PC-3 (cell line): Measurements from ENCODE around the gene GPR42. TPM values are rescaled to one million over a fixed set of nuclear protein-coding genes. Genes with fewer than 3 reads are reported as not detected.

ENCODE experiments used
- ATAC-seq: fragments of 200-7000 bp; cut with Tn5 transposase; 2 replicates; pipeline ENCODE4 v1.9.1; 2020; ENCODE audit warnings: mild to moderate bottlenecking, moderate library complexity
- BruUV-seq: library from RNA; stranded (reverse); fragments of 400-500 nt; replicated peaks from 2 replicates; lab custom pipeline; 2021; lab: Mats Ljungman, UMichigan
- CTCF ChIA-PET: fragments of 300-600 bp; sonication (Branson Sonifier 250); formaldehyde crosslinking; loops from one replicate; lab custom pipeline; 2022; ENCODE audit warnings: antibody characterized with exemption; lab: Charles Lee
- POLR2A ChIA-PET: fragments of 300-600 bp; sonication (Branson Sonifier 250); formaldehyde crosslinking; loops from one replicate; lab custom pipeline; 2022; ENCODE audit warnings: antibody characterized with exemption; ENCODE audit not compliant: unreplicated experiment; lab: Charles Lee
- DNase-seq: peaks from one replicate; pipeline ENCODE4 v3.0.0-alpha.2; 2015
- H2AFZ ChIP-seq: fragments of 300-600 bp; sonication (generic); 2 replicates; pipeline ENCODE4 v1.6.0; 2016; ENCODE audit warnings: antibody characterized with exemption, low read length
- H3F3A ChIP-seq: fragments of 300-600 bp; sonication (generic); one replicate; pipeline ENCODE4 v1.6.0; 2017; ENCODE audit warnings: antibody characterized with exemption, low read length, control low read depth, mild to moderate bottlenecking; ENCODE audit not compliant: unreplicated experiment
- H3K27ac ChIP-seq: fragments of 300-600 bp; sonication (generic); 2 replicates; pipeline ENCODE4 v1.5.1; 2016; ENCODE audit warnings: mild to moderate bottlenecking, low read length
- H3K27me3 ChIP-seq: fragments of 300-600 bp; sonication (generic); 2 replicates; pipeline ENCODE4 v1.6.1; 2016; ENCODE audit warnings: low read length, mixed read lengths
- H3K36me3 ChIP-seq: fragments of 300-600 bp; sonication (generic); 2 replicates; pipeline ENCODE4 v1.6.1; 2016; ENCODE audit warnings: low read depth, mixed run types, low read length, mixed read lengths
- H3K4me1 ChIP-seq: fragments of 300-600 bp; sonication (generic); 2 replicates; pipeline ENCODE4 v1.5.1; 2016; ENCODE audit warnings: low read length; ENCODE audit not compliant: insufficient read depth
- H3K4me2 ChIP-seq: fragments of 300-600 bp; sonication (generic); 2 replicates; pipeline ENCODE4 v1.6.0; 2016; ENCODE audit warnings: low read length
- H3K4me3 ChIP-seq: fragments of 300-600 bp; sonication (generic); 2 replicates; pipeline ENCODE4 v1.5.1; 2016; ENCODE audit warnings: mild to moderate bottlenecking, low read length, mixed read lengths
- H3K79me2 ChIP-seq: fragments of 300-600 bp; sonication (generic); 2 replicates; pipeline ENCODE4 v1.6.1; 2017; ENCODE audit warnings: low read length, mixed read lengths
- H3K9ac ChIP-seq: fragments of 300-600 bp; sonication (generic); 2 replicates; pipeline ENCODE4 v1.6.0; 2016; ENCODE audit warnings: mild to moderate bottlenecking, low read length
- H3K9me2 ChIP-seq: fragments of 300-600 bp; sonication (generic); replicated peaks from 2 replicates; pipeline ENCODE4 v1.6.1; 2016; ENCODE audit warnings: mixed run types, low read length, mixed read lengths
- H3K9me3 ChIP-seq: fragments of 300-600 bp; sonication (generic); 2 replicates; pipeline ENCODE4 v1.6.1; 2016; ENCODE audit warnings: low read length, mixed read lengths
- H4K20me1 ChIP-seq: fragments of 300-600 bp; sonication (generic); 2 replicates; pipeline ENCODE4 v1.6.1; 2016; ENCODE audit warnings: low read length, mixed read lengths
- EZH2 ChIP-seq: fragments of 300-600 bp; sonication (generic); IDR thresholded peaks from one replicate; pipeline ENCODE4 v1.6.1; 2017; ENCODE audit warnings: antibody characterized with exemption, mild to moderate bottlenecking, low read length; ENCODE audit not compliant: unreplicated experiment
- EZH2phosphoT487 ChIP-seq: fragments of 300-600 bp; sonication (generic); IDR thresholded peaks from 2 replicates; pipeline ENCODE4 v1.6.1; 2018; ENCODE audit warnings: mild to moderate bottlenecking, antibody characterized with exemption, low read length, borderline replicate concordance
- intact Hi-C: fragments of 100-400 bp; cut with micrococcal nuclease; formaldehyde crosslinking; loops from 2 replicates; pipeline ENCODE4 v1.9.0; 2023
- total RNA-seq: library from RNA; depleted of rRNA; stranded (reverse); fragments of >200 nt; gene quantifications from 2 replicates; pipeline ENCODE4 v1.2.3, GENCODE V29; 2014
- TF ChIP-seq, protein P1 (sequence below): fragments of 300-600 bp; sonication (generic); conservative IDR thresholded peaks from 2 replicates; pipeline ENCODE4 v1.5.1; 2017; ENCODE audit warnings: antibody characterized with exemption, low read depth, mild to moderate bottlenecking, low read length

Gene GPR42
- total RNA-seq, 1 experiment from 2014 or later = not detected

DNA sequence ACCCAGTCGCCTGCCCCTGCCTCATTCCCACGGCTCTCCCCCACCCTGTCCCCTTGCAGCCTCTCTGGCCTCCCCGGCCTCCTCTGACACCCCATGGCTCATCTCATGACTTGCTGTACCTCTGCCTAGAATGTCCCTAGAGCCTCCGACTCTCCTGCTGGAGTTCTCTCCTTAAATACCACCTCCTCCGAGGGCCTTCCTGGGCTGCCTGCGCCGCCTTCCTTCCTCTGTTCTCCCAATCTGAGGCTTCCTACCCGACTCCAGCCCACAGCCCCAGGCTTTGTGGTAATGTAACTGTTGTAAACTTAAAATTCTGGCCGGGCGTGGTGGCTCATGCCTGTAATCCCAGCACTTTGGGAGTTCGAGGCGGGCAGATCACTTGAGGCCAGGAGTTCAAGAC, 27.7 kb downstream of the GPR42 start:
- Histone ChIP-seq H3F3A (no peaks in the 10 kb centered on the region), H4K20me1 (no peaks in the 10 kb centered on the region), H3K9me2 (no peaks in the 10 kb centered on the region), H3K4me1 (no peaks in the 10 kb centered on the region), H3K27ac (no peak overlapping the region), H3K4me2 (no peak overlapping the region), H3K9ac (no peak overlapping the region), H3K27me3 (no peaks in the 10 kb centered on the region), H3K4me3 (no peak overlapping the region), H3K9me3 (no peaks in the 10 kb centered on the region), H3K79me2 (no peaks in the 10 kb centered on the region), H3K36me3 (no peaks in the 10 kb centered on the region), H2AFZ (no peak overlapping the region)
- TF ChIP-seq EZH2 = no peak
- TF ChIP-seq, protein P1, sequence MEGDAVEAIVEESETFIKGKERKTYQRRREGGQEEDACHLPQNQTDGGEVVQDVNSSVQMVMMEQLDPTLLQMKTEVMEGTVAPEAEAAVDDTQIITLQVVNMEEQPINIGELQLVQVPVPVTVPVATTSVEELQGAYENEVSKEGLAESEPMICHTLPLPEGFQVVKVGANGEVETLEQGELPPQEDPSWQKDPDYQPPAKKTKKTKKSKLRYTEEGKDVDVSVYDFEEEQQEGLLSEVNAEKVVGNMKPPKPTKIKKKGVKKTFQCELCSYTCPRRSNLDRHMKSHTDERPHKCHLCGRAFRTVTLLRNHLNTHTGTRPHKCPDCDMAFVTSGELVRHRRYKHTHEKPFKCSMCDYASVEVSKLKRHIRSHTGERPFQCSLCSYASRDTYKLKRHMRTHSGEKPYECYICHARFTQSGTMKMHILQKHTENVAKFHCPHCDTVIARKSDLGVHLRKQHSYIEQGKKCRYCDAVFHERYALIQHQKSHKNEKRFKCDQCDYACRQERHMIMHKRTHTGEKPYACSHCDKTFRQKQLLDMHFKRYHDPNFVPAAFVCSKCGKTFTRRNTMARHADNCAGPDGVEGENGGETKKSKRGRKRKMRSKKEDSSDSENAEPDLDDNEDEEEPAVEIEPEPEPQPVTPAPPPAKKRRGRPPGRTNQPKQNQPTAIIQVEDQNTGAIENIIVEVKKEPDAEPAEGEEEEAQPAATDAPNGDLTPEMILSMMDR = no peak
- TF ChIP-seq EZH2phosphoT487 = no peak
- no peak for ATAC-seq
- BruUV-seq = no TSS peak
- intact Hi-C loops = no loop called here
- POLR2A ChIA-PET = no interaction called here
- no peak for DNase-seq
- CTCF ChIA-PET = no interaction called here

DNA sequence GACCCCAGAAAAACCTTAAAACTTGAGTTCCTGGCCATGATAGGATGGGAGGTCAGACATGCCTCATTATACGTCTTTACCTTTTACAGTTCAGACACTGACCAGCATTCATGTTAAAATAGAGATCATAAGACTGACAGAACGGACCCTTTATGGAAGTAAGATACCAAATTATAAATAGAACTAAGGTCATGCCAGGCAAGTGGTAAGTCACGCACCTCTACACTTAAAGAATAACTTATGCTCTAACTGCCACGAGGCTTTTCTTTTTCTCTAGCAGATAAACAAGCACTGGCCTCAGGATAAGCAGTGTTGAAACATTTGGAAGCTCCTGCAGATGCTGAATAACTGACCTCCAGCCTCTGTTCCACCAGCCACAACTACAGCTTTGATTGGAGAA, 28.4 kb downstream of the GPR42 start:
- Histone ChIP-seq H3K27me3 (no peaks in the 10 kb centered on the region), H3K9ac (no peak overlapping the region), H4K20me1 (no peaks in the 10 kb centered on the region), H3K9me2 (no peaks in the 10 kb centered on the region), H3K4me3 (no peak overlapping the region), H2AFZ (no peak overlapping the region), H3K79me2 (no peaks in the 10 kb centered on the region), H3F3A (no peaks in the 10 kb centered on the region), H3K4me1 (no peaks in the 10 kb centered on the region), H3K9me3 (no peaks in the 10 kb centered on the region), H3K36me3 (no peaks in the 10 kb centered on the region), H3K27ac (no peak overlapping the region), H3K4me2 (no peak overlapping the region)
- BruUV-seq = no TSS peak
- intact Hi-C loops = no loop called here
- ATAC-seq (no peak), DNase-seq (no peak)
- ChIA-PET CTCF (no interaction called here), POLR2A (no interaction called here)
- TF ChIP-seq, protein P1 = no peak
- TF ChIP-seq EZH2phosphoT487 = no peak
- TF ChIP-seq EZH2 = no peak

DNA sequence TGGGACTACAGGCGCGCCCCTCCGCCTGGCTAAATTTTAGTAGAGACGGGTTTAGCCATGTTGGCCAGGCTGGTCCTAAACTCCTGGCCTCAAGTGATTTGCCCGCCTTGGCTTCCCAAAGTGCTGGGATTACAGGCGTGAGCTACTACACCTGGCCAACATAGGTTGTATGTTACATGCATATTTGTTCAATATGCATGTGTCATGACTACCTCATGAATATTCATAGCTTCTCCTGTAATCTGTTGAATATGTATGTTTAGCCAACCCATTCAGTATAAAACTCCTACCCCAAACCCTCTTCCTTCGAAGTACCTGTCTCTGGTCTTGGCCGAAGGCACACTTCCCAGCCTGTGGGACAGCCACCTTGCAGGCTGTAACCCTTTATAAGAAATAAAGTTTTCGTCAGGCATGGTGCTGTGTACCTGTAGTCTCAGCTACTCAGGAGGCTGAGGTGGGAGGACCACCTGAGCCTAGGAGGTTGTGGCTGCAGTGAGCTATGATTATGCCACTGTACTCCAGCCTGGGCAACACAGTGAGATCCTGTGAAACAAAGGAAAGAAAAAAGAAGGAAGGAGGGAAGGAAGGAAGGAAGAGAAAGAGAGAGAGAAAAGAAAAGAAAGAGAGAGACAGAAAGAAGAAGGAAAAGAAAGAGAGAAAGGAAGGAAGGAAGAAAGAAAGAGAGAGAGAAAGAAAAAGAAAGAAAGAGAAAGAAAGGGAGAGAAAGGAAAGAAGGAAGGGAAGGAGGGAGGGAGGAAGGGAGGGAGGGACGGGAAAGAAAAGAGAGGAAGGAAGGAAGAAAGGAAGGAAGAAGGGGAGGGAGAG, 29.3 kb downstream of the GPR42 start:
- no peaks in the 10 kb centered on the region for H3K36me3 ChIP-seq
- no TSS peak for BruUV-seq
- TF ChIP-seq, protein P1 = no peak
- TF ChIP-seq EZH2phosphoT487 = no peak
- TF ChIP-seq EZH2 = no peak
- no peaks in the 10 kb centered on the region for H3K9me3 ChIP-seq
- H2AFZ ChIP-seq = no peak overlapping the region
- no peak overlapping the region for H3K27ac ChIP-seq
- no peaks in the 10 kb centered on the region for H4K20me1 ChIP-seq
- H3K9ac ChIP-seq = no peak overlapping the region
- no peaks in the 10 kb centered on the region for H3K79me2 ChIP-seq
- no peaks in the 10 kb centered on the region for H3K4me1 ChIP-seq
- intact Hi-C loops = no loop called here
- ATAC-seq = no peak
- DNase-seq = no peak
- H3K9me2 ChIP-seq = no peaks in the 10 kb centered on the region
- H3K4me3 ChIP-seq = no peak overlapping the region
- POLR2A ChIA-PET = no interaction called here
- no peak overlapping the region for H3K4me2 ChIP-seq
- H3K27me3 ChIP-seq = no peaks in the 10 kb centered on the region
- CTCF ChIA-PET = no interaction called here
- no peaks in the 10 kb centered on the region for H3F3A ChIP-seq
